Activated T-cell treated with anti-CD3 and anti-CD28 coated beads for 48 hours (primary cell): ENCODE measurements around the gene ITFG2.
A peak's percentile ranks its signal among the peaks of the same experiment; 100 is the strongest.
"Not testable (repeated sequence)": the region's sequence is repeated elsewhere in the genome, so short reads cannot be mapped to it uniquely, and the experiment has no call there.

Experiments
- DNase-seq: peaks from one replicate; pipeline ENCODE4 v3.0.0-alpha.2; 2020; ENCODE audit warnings: low read depth

ITFG2 gene

DNA sequence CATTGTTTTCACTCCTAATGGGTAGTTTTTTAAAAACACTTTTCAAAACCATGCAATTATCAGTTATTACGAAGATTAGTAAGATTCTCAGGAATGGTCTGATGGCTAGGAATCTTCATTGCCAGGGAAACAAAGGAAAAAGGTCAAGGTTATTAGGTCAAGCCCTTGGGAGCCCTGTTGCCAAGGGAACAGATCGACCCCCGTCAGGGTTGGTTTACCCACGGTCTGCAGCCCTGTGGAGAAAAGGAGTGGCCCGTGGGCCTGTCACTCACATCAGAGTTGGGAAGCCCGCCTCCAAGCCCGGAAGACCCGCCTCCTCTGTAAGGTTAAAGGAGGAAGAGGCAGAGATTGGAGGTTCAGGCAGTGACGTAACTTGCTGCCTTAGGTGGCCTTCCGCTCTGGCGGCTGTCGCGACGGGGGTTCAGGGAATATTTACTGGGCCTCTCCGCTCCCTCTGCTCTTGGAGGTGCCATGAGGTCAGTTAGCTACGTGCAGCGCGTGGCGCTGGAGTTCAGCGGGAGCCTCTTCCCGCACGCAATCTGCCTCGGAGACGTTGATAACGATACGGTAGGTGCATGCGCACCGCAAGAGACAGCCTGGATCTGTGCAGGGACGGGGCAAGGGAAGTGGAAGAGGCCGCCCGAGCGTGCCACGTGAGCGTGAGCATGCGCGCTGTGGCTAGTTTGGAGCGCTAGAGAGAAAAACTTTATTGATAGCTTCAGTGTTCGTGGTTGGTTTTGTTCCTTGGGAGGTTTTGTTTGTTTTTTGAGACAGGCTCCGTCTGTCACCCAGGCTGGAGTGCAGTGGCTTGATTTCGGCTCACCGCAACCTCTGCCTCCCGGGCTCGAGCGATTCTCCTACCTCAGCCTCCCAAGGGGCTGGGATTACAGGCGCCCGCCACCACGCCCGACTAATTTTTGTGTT is at the start of gene ITFG2:
Gene ITFG2, plus strand, starts transcription at position 379 of the 924 bp plus-strand sequence. Its CDS starts 93 bp downstream, at position 472.
- DNase-seq: peak; percentile 93

GRCh38 chr12:2764398-2764797 is 48.1 kb upstream of the ITFG2 start:
- DNase-seq: no peak

- no peak for DNase-seq
Observed at GRCh38 chr12:2765052-2765451, 47.4 kb upstream of the ITFG2 start.

- DNase-seq: no peak
Observed at GRCh38 chr12:2765608-2766007, 46.9 kb upstream of the ITFG2 start.

DNA sequence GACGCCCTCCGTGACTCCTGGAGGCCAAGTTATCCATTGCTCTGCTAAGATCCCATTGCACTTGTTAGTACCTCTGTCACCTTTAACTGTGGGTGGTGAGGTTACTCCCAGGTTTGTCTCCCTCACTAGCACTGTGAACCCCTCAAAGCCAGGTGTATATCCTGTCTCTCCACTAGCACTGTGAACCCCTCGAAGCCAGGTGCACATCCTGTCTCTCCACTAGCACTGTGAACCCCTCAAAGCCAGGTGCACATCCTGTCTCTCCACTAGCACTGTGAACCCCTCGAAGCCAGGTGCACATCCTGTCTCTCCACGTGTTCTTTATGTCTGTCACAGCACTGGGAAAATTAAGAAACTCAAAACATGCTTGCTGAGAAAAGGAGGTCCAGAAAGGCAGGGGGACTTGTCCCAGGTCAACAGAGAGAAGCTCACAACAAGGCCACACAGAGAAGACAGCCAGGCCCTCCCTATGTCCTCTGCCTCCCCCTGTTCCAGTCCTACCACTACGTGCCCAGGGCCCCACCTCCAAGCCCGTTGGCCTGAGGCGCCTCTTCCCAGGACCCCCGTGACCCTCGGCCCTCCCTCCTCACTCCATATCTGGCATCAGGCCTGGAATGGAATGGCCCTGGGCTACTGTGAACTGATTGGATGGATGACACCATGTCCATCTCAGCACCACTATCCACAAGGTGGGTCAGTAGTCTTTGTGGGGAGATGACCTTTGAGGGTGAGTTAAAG is 44.1 kb upstream of the ITFG2 start:
- no peak for DNase-seq

DNA sequence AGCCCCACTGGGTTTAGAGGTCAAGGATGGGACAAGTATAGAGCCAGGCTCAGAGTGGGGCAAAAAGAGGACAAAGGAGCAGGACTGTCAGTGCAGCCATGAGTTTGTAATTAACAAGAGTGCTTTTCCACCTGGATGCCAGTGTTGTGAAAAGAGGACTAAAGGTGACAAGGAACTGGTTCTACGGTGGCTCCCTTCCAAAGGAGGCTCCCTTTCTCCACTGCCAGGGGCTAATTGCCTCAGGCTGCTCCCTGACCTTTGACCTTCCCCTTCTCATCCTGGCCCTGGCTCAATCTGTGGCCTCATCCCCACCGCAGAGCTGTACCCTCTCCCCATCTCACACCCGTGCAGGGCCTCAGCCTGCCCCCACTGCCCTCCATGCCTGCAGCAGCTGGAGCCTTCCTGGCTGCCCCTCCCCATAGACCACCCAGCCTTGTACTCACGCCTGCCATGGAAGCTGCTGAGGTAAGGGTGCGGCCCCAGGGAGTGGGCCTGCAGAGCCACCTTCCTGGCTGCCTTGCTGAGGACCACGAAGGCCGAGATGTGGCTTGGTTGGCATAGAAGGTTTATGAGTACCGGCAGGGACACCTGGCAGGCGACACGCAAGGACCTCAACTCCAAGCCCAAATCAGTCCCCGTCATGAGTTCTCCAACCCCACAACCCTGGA is 42.5 kb upstream of the ITFG2 start:
- no peak for DNase-seq

DNA sequence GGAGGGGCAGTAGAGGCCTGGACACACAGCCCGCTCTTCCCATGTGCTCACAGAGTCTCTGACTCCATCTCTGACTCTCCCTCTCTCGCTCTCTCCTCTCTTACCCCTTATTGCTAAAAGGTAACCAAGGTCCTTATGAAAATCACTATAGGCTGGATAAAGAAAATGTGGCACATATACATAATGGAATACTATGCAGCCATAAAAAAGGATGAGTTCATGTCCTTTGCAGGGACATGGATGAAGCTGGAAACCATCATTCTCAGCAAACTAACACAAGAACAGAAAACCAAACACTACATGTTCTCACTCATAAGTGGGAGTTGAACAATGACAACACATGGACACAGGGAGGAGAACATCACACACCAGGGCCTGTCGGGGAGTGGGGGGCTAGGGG is 41.9 kb upstream of the ITFG2 start:
- DNase-seq: not testable (repeated sequence)

DNA sequence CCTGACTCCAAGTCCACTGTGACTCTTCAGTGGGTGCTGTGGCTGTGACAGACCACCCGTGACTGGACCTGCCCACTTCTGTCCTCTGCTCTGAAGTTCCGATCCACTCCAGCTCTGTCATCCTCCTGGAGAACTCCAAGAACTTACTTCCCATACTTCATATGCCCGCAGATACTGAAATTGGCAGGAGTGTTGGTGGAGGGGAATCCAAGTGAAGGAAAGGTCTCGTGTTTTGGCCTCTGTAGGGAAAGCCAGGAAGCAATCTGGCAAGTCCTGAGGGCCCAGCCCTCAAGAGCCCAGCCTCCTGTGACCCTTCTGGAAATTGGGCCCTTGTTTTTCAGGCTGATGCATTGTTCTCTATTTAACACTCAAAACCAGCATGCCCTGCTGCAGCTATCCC is 40.1 kb upstream of the ITFG2 start:
- no peak for DNase-seq

DNA sequence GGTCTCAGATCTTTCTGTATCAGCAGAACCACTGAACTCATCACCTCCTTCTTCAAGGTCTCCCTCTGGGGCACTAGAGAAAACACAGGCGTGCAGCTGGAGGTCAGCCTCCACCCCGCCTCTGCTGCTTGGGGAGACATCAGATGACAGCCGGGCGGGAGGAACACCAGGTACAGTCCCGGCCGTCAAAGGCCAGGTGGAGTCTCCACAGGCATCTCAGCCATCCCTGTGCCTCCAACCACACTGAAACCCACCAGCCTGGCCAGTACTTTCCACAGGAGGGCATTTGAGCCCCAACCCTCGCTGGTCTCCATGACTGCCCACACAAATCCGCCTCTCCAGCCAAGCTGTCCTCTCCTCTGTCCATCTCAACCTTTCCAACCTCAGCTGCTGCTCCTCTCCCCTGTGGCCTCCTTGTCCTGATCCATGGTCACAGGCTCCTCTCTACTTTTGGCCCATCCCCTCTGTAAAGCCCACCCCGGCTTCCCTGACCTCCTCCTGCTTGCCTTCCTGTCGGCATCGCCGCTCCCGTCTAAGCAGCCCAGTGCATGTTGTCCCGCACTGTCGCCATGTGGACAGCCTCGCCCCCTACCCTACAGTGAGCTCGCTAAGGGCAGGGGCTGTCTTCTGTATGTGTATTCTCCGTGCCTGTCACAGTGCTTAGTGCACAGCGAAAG is 39.1 kb upstream of the ITFG2 start:
- no peak for DNase-seq

DNA sequence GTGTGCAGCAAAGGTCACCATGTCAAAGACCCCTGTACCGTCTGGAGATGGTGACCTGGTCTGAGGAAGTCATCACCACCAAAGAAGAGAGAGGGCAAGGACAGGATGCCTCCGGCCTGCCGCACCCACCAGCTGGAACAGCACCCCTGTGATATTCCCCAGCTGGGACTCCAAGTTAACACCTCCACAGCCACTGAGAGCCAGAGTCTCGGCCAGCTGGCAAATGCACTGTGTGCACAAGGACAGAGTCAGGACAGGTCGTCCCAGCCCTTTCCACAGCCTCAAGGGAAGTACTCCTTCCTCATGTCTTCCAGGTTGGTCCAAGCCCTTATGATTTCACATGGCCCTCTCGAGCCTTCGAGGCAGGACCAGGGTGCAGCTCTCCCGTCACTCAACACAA is 37.0 kb upstream of the ITFG2 start:
- DNase-seq: no peak

GRCh38 chr12:2776129-2776806 is 36.2 kb upstream of the ITFG2 start:
- DNase-seq: no peak

GRCh38 chr12:2779281-2779680 is 33.2 kb upstream of the ITFG2 start:
- DNase-seq: no peak

- DNase-seq: peak; percentile 29
Observed at GRCh38 chr12:2783936-2784600, 28.4 kb upstream of the ITFG2 start.

GRCh38 chr12:2785017-2785416 is 27.5 kb upstream of the ITFG2 start:
- no peak for DNase-seq

- no peak for DNase-seq
Observed at GRCh38 chr12:2791089-2791488, 21.4 kb upstream of the ITFG2 start.

- no peak for DNase-seq
Observed at GRCh38 chr12:2792671-2793500, 19.6 kb upstream of the ITFG2 start.

DNA sequence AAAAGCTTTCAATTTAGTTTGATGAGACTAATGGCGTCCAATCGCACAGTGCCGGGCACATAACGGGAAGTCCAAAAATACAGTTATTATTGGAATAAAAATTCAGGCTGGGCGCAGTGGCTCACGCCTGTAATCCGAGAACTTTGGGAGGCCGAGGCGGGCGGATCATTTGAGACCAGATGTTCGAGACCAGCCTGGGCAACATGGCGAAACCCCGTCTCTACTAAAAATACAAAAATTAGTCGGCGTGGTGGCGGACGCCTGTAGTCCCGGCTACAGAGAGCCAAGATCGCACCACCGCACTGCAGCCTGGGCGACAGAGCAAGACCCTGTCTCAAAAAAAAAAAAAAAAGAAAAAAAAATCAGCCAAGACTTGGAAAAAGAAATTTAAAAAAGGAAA is 18.9 kb upstream of the ITFG2 start:
- DNase-seq: no peak

- DNase-seq: peak; percentile 6
Observed at GRCh38 chr12:2794191-2794735, 18.2 kb upstream of the ITFG2 start.

- DNase-seq: peak; percentile 86
Observed at GRCh38 chr12:2794736-2795289, 17.7 kb upstream of the ITFG2 start, which contains the start of gene FKBP4. FKBP4 (plus strand) TSS chr12:2794970; CDS start chr12:2795140, 170 bp downstream.
